ENCODE measurements around the gene TJP3.

TJP3 gene

GRCh38 chr19:3771000-3771905 lies 63.1 kb downstream of the TJP3 start:
- no peak for DNase-seq

- DNase-seq = no peak
These were observed 63.8 kb downstream of the TJP3 start, which contains the start of gene RAX2 for GRCh38 chr19:3771906-3772455. TSS of gene RAX2 (minus strand) at chr19:3772228. CDS start at chr19:3771742, 486 bp downstream.

- no peak for DNase-seq
These were observed 65.8 kb downstream of the TJP3 start for GRCh38 chr19:3773814-3774515.

- DNase-seq = no peak
These were observed 66.6 kb downstream of the TJP3 start for GRCh38 chr19:3774621-3775373.

- DNase-seq = no peak
These were observed 67.2 kb downstream of the TJP3 start for GRCh38 chr19:3775374-3775711.

GRCh38 chr19:3775831-3776230 lies 67.6 kb downstream of the TJP3 start:
- no peak for DNase-seq

GRCh38 chr19:3776479-3777040 lies 68.4 kb downstream of the TJP3 start:
- no peak for DNase-seq

GRCh38 chr19:3778104-3778867 lies 70.1 kb downstream of the TJP3 start:
- DNase-seq = no peak

- DNase-seq = no peak
These were observed 70.9 kb downstream of the TJP3 start for GRCh38 chr19:3778899-3779723.

GRCh38 chr19:3780786-3781304 lies 72.7 kb downstream of the TJP3 start:
- DNase-seq = no peak

- no peak for DNase-seq
These were observed 73.4 kb downstream of the TJP3 start for GRCh38 chr19:3781603-3782002.

- DNase-seq = no peak
These were observed 74.1 kb downstream of the TJP3 start for GRCh38 chr19:3782330-3782729.

- DNase-seq = no peak
These were observed 74.7 kb downstream of the TJP3 start for GRCh38 chr19:3782903-3783302.

GRCh38 chr19:3783660-3784584 lies 75.7 kb downstream of the TJP3 start:
- DNase-seq = peak; percentile 62

GRCh38 chr19:3784607-3785450 lies 76.6 kb downstream of the TJP3 start:
- DNase-seq = no peak

- DNase-seq = peak; percentile 30
These were observed 77.3 kb downstream of the TJP3 start for GRCh38 chr19:3785451-3785937.

- DNase-seq = peak; percentile 19
These were observed 78.0 kb downstream of the TJP3 start, which contains the start of gene MATK for GRCh38 chr19:3785938-3786824. TSS of gene MATK (minus strand) at chr19:3786381. CDS start at chr19:3785135, 1,246 bp downstream.

Data from stimulated activated CD4-positive, alpha-beta T cell treated with anti-CD3 and anti-CD28 coated beads, Interleukin-1b, Interleukin-23, amount 100 ng/mL, for 48 hours (primary cell).